Measurements from ENCODE around the gene LRRC73.
"Not testable (repeated sequence)": the region's sequence is repeated elsewhere in the genome, so short reads cannot be mapped to it uniquely, and the experiment has no call there.

Gene LRRC73

GRCh38 chr6:43460032-43460431 is 50.1 kb downstream of the LRRC73 start:
- no peak for DNase-seq

- no peak for DNase-seq
These were observed 50.6 kb downstream of the LRRC73 start for GRCh38 chr6:43459535-43459934.

- DNase-seq, result not testable (repeated sequence)
These were observed 52.0 kb downstream of the LRRC73 start for GRCh38 chr6:43458154-43458553.

- no peak for DNase-seq
These were observed 52.5 kb downstream of the LRRC73 start for GRCh38 chr6:43457643-43458042.
